HG03558 (cell line): ENCODE results near the gene CASK.

ENCODE experiments used
- ATAC-seq: cut with Tn5 transposase; IDR thresholded peaks from one replicate; pipeline ENCODE4 v1.9.1; 2021; ENCODE audit warnings: moderate number of reproducible peaks; ENCODE audit not compliant: unreplicated experiment; ENCODE audit errors: extremely low read depth

Gene CASK

GRCh38 chrX:41923211-41923977 lies at the start of gene CASK:
Gene CASK (minus strand): TSS chrX:41923554. CDS start chrX:41922988, 566 bp downstream.
- ATAC-seq = peak; percentile 71

- no peak for ATAC-seq
Measured at GRCh38 chrX:41971346-41971745, 48.0 kb upstream of the CASK start.

- ATAC-seq = no peak
Measured at GRCh38 chrX:41970419-41970818, 47.1 kb upstream of the CASK start.

- no peak for ATAC-seq
Measured at GRCh38 chrX:41963348-41963747, 40.0 kb upstream of the CASK start.

- no peak for ATAC-seq
Measured at GRCh38 chrX:41960142-41960541, 36.8 kb upstream of the CASK start.

- no peak for ATAC-seq
Measured at GRCh38 chrX:41958861-41959260, 35.5 kb upstream of the CASK start.

- ATAC-seq = no peak
Measured at GRCh38 chrX:41956027-41956426, 32.7 kb upstream of the CASK start.

GRCh38 chrX:41952102-41952501 lies 28.7 kb upstream of the CASK start:
- ATAC-seq = peak; percentile 49

- ATAC-seq = no peak
Measured at GRCh38 chrX:41946989-41947612, 23.7 kb upstream of the CASK start.

GRCh38 chrX:41946235-41946634 lies 22.9 kb upstream of the CASK start:
- ATAC-seq = no peak

- no peak for ATAC-seq
Measured at GRCh38 chrX:41935832-41936231, 12.5 kb upstream of the CASK start.

GRCh38 chrX:41933546-41933945 lies 10.2 kb upstream of the CASK start:
- ATAC-seq = no peak

- ATAC-seq = no peak
Measured at GRCh38 chrX:41932885-41933284, 9.5 kb upstream of the CASK start.

- ATAC-seq = no peak
Measured at GRCh38 chrX:41931591-41931990, 8.2 kb upstream of the CASK start.

- ATAC-seq = no peak
Measured at GRCh38 chrX:41923978-41924683, 777 bp upstream of the CASK start.

GRCh38 chrX:41922431-41923151 lies 763 bp downstream of the CASK start:
- ATAC-seq = no peak

- no peak for ATAC-seq
Measured at GRCh38 chrX:41921492-41922430, 1.6 kb downstream of the CASK start.

GRCh38 chrX:41919870-41920269 lies 3.5 kb downstream of the CASK start:
- ATAC-seq = no peak

GRCh38 chrX:41917517-41917916 lies 5.8 kb downstream of the CASK start:
- no peak for ATAC-seq

GRCh38 chrX:41913476-41913875 lies 9.9 kb downstream of the CASK start:
- no peak for ATAC-seq
